ENCODE measurements around the gene COL5A3.

GRCh38 chr19:9941231-9941630 is 69.1 kb downstream of the COL5A3 start:
- TF ChIP-seq CTCF (conservative IDR thresholded peaks at IDR 0.05; ENCODE audit: low read length): no peak
- no peak for TF ChIP-seq EZH2phosphoT487 (IDR thresholded peaks at IDR 0.05; ENCODE audit: borderline replicate concordance, low read depth, low read length)

Data from OCI-LY7 (cell line).